ENCODE data around the gene CTNNA3.

DNA sequence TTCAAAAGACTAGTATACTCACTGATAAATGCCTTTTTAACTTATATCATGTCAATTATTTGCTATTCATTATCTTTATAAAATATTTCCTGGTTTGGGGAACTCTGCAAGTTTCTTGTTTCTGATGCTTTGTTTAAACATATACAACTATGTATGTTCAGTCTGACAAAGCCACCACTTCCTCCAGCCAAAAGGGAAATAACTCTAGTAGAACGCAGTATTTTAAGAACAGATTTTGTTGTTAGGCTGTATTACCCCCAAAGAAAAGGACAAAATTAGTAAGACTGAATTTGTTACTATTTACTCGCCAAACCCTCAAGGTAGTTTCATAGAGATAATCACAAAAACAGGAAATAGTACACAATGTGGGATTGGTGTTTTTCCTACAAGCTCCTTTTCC is 691.3 kb downstream of the CTNNA3 start:
- TF ChIP-seq POLR2AphosphoS5 (IDR thresholded peaks at IDR 0.05; ENCODE audit: insufficient read depth, low read depth, low read length) = no peak
- TF ChIP-seq, protein P1, sequence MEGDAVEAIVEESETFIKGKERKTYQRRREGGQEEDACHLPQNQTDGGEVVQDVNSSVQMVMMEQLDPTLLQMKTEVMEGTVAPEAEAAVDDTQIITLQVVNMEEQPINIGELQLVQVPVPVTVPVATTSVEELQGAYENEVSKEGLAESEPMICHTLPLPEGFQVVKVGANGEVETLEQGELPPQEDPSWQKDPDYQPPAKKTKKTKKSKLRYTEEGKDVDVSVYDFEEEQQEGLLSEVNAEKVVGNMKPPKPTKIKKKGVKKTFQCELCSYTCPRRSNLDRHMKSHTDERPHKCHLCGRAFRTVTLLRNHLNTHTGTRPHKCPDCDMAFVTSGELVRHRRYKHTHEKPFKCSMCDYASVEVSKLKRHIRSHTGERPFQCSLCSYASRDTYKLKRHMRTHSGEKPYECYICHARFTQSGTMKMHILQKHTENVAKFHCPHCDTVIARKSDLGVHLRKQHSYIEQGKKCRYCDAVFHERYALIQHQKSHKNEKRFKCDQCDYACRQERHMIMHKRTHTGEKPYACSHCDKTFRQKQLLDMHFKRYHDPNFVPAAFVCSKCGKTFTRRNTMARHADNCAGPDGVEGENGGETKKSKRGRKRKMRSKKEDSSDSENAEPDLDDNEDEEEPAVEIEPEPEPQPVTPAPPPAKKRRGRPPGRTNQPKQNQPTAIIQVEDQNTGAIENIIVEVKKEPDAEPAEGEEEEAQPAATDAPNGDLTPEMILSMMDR (IDR thresholded peaks at IDR 0.05; ENCODE audit: extremely low read depth in 1 of 2, insufficient read depth in 1 of 2, low read depth in 1 of 2, low read length in 2 of 2) = no peak
